A673 (cell line): ENCODE data around the gene SH3RF2. TPM values are rescaled to one million over a fixed set of nuclear protein-coding genes. Genes with fewer than 3 reads are reported as not detected.

Source experiments
- BruUV-seq: library from RNA; stranded (reverse); fragments of 400-500 nt; replicated peaks from 2 replicates; lab custom pipeline; 2021; lab: Mats Ljungman, UMichigan
- CTCF ChIA-PET: fragments of 300-600 bp; sonication (Branson Sonifier 250); formaldehyde crosslinking; loops from one replicate; lab custom pipeline; 2022; ENCODE audit warnings: antibody characterized with exemption; lab: Charles Lee
- POLR2A ChIA-PET: fragments of 300-600 bp; sonication (Branson Sonifier 250); formaldehyde crosslinking; loops from one replicate; lab custom pipeline; 2022; ENCODE audit warnings: antibody characterized with exemption; ENCODE audit not compliant: low non-redundant PET; lab: Charles Lee
- DNase-seq: peaks from one replicate; pipeline ENCODE4 v3.0.0-alpha.2; 2015; ENCODE audit warnings: low spot score
- H3K27ac ChIP-seq: fragments of 200-600 bp; sonication (generic); 2 replicates; pipeline ENCODE4 v1.5.1; 2016; ENCODE audit warnings: mixed run types, low read depth, mild to moderate bottlenecking, mixed read lengths, antibody characterized with exemption, low read length; ENCODE audit not compliant: poor library complexity, severe bottlenecking
- H3K27me3 ChIP-seq: fragments of 200-600 bp; sonication (generic); replicated peaks from 2 replicates; pipeline ENCODE4 v1.6.1; 2017; ENCODE audit warnings: mixed run types, low read depth, mild to moderate bottlenecking, mixed read lengths, antibody characterized with exemption, low read length; ENCODE audit not compliant: insufficient read depth, poor library complexity
- H3K36me3 ChIP-seq: fragments of 200-600 bp; sonication (generic); 2 replicates; pipeline ENCODE4 v1.6.1; 2016; ENCODE audit warnings: mixed run types, mild to moderate bottlenecking, mixed read lengths, antibody characterized with exemption, low read length; ENCODE audit not compliant: insufficient read depth, poor library complexity, severe bottlenecking
- H3K4me1 ChIP-seq: fragments of 200-600 bp; sonication (generic); 2 replicates; pipeline ENCODE4 v1.6.1; 2017; ENCODE audit warnings: mixed run types, mild to moderate bottlenecking, mixed read lengths, antibody characterized with exemption, low read length; ENCODE audit not compliant: insufficient read depth, poor library complexity, severe bottlenecking
- H3K4me3 ChIP-seq: fragments of 200-600 bp; sonication (generic); 2 replicates; pipeline ENCODE4 v1.5.1; 2016; ENCODE audit warnings: low read depth, mixed run types, mild to moderate bottlenecking, mixed read lengths, low read length; ENCODE audit not compliant: poor library complexity, severe bottlenecking
- H3K9me3 ChIP-seq: fragments of 200-600 bp; sonication (generic); 2 replicates; pipeline ENCODE4 v1.6.1; 2016; ENCODE audit warnings: mixed run types, low read depth, mild to moderate bottlenecking, mixed read lengths, antibody characterized with exemption, low read length; ENCODE audit not compliant: poor library complexity, severe bottlenecking
- EZH2 ChIP-seq: fragments of 200-600 bp; sonication (generic); IDR thresholded peaks from 2 replicates; pipeline ENCODE4 v1.6.1; 2017; ENCODE audit warnings: borderline replicate concordance, low read depth, mild to moderate bottlenecking, mixed read lengths, antibody characterized with exemption, low read length; ENCODE audit not compliant: poor library complexity, severe bottlenecking
- intact Hi-C: fragments of 100-400 bp; cut with micrococcal nuclease; formaldehyde crosslinking; loops from one replicate; pipeline ENCODE4 v1.10.0; 2022; ENCODE audit not compliant: unreplicated experiment
- total RNA-seq: library from RNA; stranded (reverse); gene quantifications from 2 replicates; pipeline ENCODE4 v1.2.3, GENCODE V29; 2021
- TF ChIP-seq, protein P1 (sequence below): fragments of 300-800, 200-600 bp; sonication (generic); conservative IDR thresholded peaks from 2 replicates; pipeline ENCODE4 v1.5.1; 2017; ENCODE audit warnings: low read depth, mild to moderate bottlenecking, antibody characterized with exemption, low read length, moderate library complexity, mixed read lengths

SH3RF2 gene
- total RNA-seq, 1 experiment from 2014 or later = 21.1 TPM

DNA sequence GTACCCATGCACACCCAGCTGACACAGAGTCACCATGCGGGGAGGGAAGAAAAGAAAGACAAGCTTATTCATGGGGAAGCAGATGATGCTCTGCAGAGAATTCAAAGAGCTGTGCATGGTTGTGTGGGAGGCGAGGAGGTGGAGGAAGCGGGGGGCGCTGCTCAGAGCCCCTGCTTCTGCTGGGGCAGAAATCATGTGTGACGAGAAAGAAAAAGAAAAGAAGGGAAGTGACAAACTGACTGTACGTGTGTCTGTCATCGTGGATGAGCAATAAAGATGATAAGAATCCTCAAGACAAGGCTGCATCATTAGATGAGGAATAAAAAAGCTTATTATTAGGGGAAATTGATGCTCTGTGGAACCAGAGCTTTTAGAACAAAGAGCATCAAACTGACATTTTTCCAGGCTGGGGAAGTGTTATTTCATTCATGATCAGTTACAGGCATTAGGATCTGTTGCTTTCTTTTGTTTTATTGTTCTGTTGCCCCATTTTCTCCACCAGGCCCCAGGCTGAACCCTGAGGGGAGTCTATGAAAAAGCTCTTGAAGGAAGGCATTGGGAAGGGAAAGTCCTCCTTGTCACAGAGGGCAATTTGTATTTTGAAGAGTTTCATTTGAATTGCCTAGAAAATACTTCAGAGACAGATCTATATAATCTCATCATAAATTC lies 20.3 kb upstream of the SH3RF2 start:
- no peak for DNase-seq
- no peak overlapping the region for H3K27ac ChIP-seq
- POLR2A ChIA-PET = no interaction called here
- CTCF ChIA-PET = interaction anchor here (0.6 kb wide), 1 partner anchor 113 kb away, joined by 5 read pairs; no protein-coding TSS in a partner anchor
- H3K4me1 ChIP-seq = no peaks in the 10 kb centered on the region
- TF ChIP-seq EZH2 = no peak
- TF ChIP-seq, protein P1, sequence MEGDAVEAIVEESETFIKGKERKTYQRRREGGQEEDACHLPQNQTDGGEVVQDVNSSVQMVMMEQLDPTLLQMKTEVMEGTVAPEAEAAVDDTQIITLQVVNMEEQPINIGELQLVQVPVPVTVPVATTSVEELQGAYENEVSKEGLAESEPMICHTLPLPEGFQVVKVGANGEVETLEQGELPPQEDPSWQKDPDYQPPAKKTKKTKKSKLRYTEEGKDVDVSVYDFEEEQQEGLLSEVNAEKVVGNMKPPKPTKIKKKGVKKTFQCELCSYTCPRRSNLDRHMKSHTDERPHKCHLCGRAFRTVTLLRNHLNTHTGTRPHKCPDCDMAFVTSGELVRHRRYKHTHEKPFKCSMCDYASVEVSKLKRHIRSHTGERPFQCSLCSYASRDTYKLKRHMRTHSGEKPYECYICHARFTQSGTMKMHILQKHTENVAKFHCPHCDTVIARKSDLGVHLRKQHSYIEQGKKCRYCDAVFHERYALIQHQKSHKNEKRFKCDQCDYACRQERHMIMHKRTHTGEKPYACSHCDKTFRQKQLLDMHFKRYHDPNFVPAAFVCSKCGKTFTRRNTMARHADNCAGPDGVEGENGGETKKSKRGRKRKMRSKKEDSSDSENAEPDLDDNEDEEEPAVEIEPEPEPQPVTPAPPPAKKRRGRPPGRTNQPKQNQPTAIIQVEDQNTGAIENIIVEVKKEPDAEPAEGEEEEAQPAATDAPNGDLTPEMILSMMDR = no peak
- no peaks in the 10 kb centered on the region for H3K36me3 ChIP-seq
- intact Hi-C loops = no loop called here
- peaks cover 7% of the 10 kb centered on the region for H3K9me3 ChIP-seq
- no TSS peak for BruUV-seq
- no peaks in the 10 kb centered on the region for H3K27me3 ChIP-seq
- H3K4me3 ChIP-seq = no peak overlapping the region

DNA sequence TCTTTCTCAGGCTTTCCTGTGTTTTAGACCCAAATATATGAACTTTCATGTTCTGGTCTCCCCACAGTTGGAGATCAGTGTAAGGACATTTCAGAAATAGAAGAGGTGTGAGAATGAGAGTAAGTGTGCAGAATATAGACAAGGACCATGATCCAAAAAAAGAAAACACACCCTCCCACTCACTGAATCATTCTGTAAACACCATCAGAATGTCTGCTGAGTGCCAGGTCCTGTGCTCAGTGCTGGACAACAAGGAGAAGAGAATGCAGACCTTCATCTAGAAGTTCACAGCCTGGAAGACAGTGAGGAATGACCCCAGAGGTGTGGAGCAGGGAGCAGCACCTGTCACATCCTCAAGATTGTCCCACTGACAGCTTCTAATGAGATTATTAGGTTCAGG lies 19.1 kb upstream of the SH3RF2 start:
- TF ChIP-seq, protein P1 = no peak
- TF ChIP-seq EZH2 = no peak
- no TSS peak for BruUV-seq
- H3K4me3 ChIP-seq = no peak overlapping the region
- no peaks in the 10 kb centered on the region for H3K27me3 ChIP-seq
- H3K27ac ChIP-seq = no peak overlapping the region
- POLR2A ChIA-PET = no interaction called here
- CTCF ChIA-PET = no interaction called here
- intact Hi-C loops = no loop called here
- no peaks in the 10 kb centered on the region for H3K4me1 ChIP-seq
- DNase-seq = no peak
- peaks cover 7% of the 10 kb centered on the region for H3K9me3 ChIP-seq
- H3K36me3 ChIP-seq = no peaks in the 10 kb centered on the region

DNA sequence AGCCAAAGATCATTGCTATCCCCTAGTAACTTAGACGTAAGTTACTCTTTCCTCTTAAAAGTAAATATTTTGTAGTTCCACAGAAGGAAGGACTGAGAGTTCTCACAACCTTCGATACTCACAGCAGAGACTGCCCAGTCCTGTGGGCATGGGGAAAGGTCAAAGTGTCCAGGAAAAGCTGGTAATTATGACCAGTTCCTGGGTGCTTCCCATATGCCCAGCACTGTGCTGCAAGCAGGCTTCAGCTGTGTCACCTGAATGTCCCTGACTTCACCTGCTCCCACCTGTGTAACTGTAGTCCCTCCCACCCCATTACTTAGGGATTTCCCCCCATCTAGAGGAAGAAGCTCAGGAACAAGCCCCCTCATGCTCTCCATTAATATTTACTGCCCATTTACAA lies 18.0 kb upstream of the SH3RF2 start:
- Histone ChIP-seq H3K27ac (no peak overlapping the region), H3K36me3 (no peaks in the 10 kb centered on the region), H3K27me3 (no peaks in the 10 kb centered on the region), H3K4me3 (no peak overlapping the region), H3K9me3 (peaks cover 7% of the 10 kb centered on the region), H3K4me1 (peaks cover 2% of the 10 kb centered on the region)
- ChIA-PET CTCF (no interaction called here), POLR2A (no interaction called here)
- no peak for DNase-seq
- no TSS peak for BruUV-seq
- intact Hi-C loops = no loop called here
- TF ChIP-seq, protein P1 = no peak
- TF ChIP-seq EZH2 = no peak
